Activated CD4-positive, alpha-beta T cell treated with anti-CD3 and anti-CD28 coated beads, Interleukin-10, Interleukin-2, amounts not matched to agents 100 ng/mL and 50 ng/mL, durations not matched to agents 16 hours and 8 hours (primary cell): ENCODE data around the gene SNAPC4.

ENCODE experiments used
- DNase-seq: peaks from one replicate; pipeline ENCODE4 v3.0.0-alpha.2; 2020

Gene SNAPC4

GRCh38 chr9:136391737-136392537 lies 8.0 kb downstream of the SNAPC4 start:
- DNase-seq = no peak

- no peak for DNase-seq
Observed at GRCh38 chr9:136389396-136389795, 10.6 kb downstream of the SNAPC4 start.

GRCh38 chr9:136387217-136387616 lies 12.8 kb downstream of the SNAPC4 start:
- no peak for DNase-seq

GRCh38 chr9:136386018-136386417 lies 14.0 kb downstream of the SNAPC4 start:
- DNase-seq = peak; percentile 43

- no peak for DNase-seq
Observed at GRCh38 chr9:136385015-136385414, 15.0 kb downstream of the SNAPC4 start.

- DNase-seq = no peak
Observed at GRCh38 chr9:136383436-136383835, 16.5 kb downstream of the SNAPC4 start.

- no peak for DNase-seq
Observed at GRCh38 chr9:136381966-136382513, 17.9 kb downstream of the SNAPC4 start.

GRCh38 chr9:136381311-136381710 lies 18.7 kb downstream of the SNAPC4 start:
- no peak for DNase-seq

GRCh38 chr9:136380381-136380780 lies 19.6 kb downstream of the SNAPC4 start:
- DNase-seq = no peak

GRCh38 chr9:136379891-136380290 lies 20.1 kb downstream of the SNAPC4 start:
- DNase-seq = no peak

- DNase-seq = no peak
Observed at GRCh38 chr9:136379401-136379800, 20.6 kb downstream of the SNAPC4 start.

- DNase-seq = no peak
Observed at GRCh38 chr9:136379003-136379287, 21.0 kb downstream of the SNAPC4 start.

- DNase-seq = no peak
Observed at GRCh38 chr9:136378170-136379002, 21.6 kb downstream of the SNAPC4 start.

GRCh38 chr9:136377341-136378169 lies 22.4 kb downstream of the SNAPC4 start:
- DNase-seq = no peak

GRCh38 chr9:136376457-136376856 lies 23.5 kb downstream of the SNAPC4 start:
- DNase-seq = no peak

- DNase-seq = no peak
Observed at GRCh38 chr9:136375096-136375495, 24.9 kb downstream of the SNAPC4 start.

- DNase-seq = no peak
Observed at GRCh38 chr9:136374183-136374575, 25.8 kb downstream of the SNAPC4 start.

GRCh38 chr9:136373300-136374182 lies 26.4 kb downstream of the SNAPC4 start, which contains the start of gene CARD9:
Gene CARD9, minus strand, starts transcription at chr9:136373669. Its CDS starts 1,591 bp downstream, at chr9:136372078.
- DNase-seq = no peak

GRCh38 chr9:136372561-136373299 lies 27.2 kb downstream of the SNAPC4 start:
- DNase-seq = no peak

- no peak for DNase-seq
Observed at GRCh38 chr9:136372006-136372405, 28.0 kb downstream of the SNAPC4 start.

GRCh38 chr9:136371533-136371880 lies 28.5 kb downstream of the SNAPC4 start:
- DNase-seq = no peak
